ENCODE results near the gene AATK.
A peak's percentile ranks its signal among the peaks of the same experiment; 100 is the strongest.

AATK gene

GRCh38 chr17:81124377-81124776 is 41.6 kb downstream of the AATK start:
- no peak for DNase-seq

DNA sequence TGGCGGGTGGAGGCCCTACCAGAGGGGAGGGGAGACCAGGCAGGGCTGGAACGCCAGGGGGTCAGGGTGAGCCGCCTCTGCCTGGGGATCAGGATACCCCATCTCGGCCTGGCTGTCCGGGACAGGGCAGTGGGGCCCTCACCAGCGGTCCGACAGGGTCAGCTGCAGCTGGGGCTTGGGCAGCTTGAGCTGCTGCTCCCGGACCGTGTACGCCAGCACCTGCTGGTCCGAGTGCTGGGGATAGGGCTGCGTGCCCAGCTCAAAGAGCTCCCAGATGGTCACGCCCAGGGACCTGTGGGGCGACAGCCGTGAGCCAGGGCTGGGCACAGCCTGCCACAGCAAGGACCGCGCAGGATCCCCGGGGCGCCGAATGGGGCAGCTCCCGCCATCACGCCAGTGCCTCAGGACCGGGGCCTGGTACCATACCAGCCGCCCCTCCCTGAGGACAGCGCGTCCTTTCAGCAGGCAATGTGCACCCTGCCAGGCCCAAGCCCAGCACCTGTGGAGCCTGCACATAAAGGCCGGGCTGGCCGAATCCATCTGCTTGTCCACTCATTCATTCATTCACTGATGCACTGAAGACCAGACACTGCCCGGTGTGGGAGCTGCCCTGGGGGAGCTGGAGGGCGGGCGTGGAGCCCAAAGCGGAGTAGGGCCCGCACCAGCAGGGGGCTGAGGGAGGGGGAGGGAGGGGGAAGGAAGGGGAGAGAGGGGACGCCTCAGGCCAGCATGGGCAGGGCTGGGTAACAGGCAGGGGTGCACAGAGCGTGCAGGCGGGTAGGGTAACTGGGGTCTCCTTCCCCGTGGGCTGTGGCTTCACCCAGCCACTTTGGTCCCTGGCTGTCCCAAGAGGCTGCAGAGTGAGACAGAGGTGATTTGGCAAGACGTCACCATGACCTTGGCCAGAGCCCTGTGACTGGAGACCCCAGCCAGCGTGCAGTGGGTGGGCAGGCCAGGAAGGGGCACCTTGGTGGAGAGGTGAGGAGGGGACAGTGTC is 42.7 kb downstream of the AATK start:
- DNase-seq, result no peak

DNA sequence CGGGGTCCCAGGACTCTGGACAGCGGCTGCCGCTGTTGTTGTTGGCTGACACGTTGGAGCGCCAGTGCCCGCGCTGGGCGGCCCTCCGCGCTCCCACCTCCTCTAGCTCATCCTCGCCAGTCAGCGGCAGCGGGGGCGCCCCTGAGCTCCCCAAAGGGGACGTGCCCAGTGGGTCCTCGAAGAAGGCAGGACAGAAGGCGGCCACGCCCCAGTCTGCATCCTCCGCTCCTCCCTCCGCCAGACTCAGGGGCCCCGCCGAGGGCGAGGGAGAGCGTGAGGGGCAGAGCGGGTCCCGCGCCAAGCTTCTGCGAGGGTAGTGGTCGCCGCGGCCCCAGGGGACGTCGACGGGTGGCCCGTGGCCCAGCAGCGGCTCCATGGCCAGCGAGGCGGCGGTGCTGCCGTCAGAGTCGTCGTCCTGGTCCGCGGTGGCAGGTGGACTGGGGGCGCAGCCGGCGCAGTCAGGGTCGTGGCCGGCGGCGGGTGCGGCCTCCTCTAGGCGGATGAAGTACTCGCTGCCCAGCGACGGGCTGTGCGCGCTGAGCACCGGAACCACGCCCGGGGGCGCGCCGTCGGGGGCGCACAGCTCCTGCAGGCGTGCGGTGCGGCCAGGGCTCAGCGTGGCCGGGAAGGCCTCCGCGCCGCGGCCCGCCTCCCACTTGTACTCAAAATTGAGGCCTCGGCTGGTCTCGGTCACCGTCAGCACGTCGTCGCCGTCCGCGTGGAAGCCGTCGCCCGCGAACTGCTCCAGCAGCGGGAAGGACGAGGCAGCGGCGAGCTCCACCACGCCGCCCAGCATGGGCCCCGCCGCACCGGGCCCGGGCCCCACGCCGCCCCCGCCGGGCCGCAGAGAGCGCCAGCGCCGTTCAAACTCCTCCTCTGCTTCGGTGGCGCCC is 43.9 kb downstream of the AATK start:
- no peak for DNase-seq

GRCh38 chr17:81120695-81121621 is 45.1 kb downstream of the AATK start:
- DNase-seq, result no peak

DNA sequence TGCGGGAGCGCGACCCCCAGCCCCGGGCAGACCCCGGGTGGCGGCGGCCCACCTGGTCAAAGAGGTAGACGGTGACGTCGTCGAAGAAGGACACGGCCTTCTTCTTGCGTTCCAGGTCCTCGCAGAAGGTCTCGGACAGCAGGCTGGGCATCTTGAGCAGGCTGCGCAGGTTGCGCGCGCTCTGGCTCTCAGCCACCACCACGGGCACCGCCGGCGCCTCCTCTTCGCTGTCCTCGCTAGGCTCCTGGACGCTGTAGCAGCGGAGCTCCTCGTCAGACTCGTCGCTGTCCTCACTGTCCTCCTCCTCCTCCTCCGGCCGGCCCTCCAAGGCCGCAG is 45.9 kb downstream of the AATK start:
- no peak for DNase-seq

DNA sequence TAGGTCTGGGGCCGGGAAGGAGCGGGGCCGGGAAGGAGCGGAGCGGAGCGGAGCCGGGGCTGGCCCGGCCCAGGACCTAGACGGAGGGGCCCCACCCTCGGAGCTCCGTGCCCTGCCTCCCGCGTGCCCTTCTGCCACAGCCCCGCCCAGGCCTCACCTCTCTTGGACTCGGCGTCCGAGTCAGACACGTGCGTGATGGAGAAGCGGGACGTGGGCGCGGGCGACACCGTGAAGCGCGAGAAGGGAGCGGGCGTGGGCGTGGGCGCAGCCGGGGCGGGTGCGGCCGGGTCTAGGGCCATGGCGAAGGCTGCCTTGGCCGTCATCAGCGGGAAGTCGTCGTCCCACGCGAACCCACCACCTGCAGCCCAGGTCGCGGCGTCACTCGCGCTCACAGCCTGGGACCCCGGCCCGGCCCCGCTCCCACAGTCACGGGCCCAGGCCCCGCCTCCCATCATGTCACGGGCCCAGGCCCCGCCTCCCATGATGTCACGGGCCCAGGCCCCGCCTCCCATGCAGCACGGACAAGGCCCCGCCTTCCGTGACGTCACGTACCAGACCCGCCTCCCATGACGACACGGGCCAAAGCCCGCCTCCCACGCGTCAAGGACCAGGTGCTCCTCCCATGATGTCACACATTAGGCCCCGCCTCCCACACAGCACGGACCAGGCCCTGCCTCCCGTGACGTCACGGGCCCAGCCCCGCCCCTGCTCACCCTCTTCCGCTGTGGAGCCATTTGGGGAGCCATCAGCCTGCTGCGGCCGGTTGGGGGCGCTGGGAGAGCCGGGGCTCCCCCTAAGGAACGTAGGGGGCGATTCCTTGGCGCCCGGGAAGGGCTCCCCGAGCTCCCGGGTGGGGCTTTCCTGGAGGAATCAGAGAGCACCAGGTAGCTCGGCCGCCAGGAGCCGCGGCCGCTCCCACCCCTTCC is 46.5 kb downstream of the AATK start:
- DNase-seq, result peak; percentile 91

GRCh38 chr17:81118308-81119221 is 47.5 kb downstream of the AATK start:
- no peak for DNase-seq

DNA sequence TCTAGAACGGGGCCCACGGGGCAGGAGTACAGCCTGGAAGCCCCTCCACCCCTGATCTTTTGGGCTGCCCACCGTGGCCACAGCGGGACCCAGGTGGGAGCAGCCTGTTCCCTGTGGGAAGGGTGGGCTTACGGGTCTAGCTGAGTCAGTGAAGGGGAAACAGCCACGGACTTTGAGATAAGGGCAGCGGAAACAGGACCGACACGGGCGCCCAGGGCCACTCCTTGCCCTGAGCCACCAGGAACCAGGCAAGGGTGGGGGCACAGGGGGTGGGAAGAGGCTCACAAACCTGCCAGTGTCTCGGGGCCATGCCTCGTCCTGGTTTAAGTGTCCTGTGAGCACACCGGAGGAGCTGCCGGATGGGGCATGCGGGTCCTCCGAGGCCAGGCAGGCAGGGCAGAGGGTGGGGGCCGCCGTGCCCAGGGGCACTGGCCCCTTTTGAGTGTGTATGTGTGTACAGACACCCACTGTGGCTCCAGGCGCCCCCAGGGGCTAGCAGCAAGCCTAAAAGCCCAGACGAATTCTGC is 48.3 kb downstream of the AATK start:
- no peak for DNase-seq

- DNase-seq, result no peak
Observed at GRCh38 chr17:81116704-81117103, 49.3 kb downstream of the AATK start.

GRCh38 chr17:81115749-81116464 is 50.1 kb downstream of the AATK start:
- DNase-seq, result no peak

DNA sequence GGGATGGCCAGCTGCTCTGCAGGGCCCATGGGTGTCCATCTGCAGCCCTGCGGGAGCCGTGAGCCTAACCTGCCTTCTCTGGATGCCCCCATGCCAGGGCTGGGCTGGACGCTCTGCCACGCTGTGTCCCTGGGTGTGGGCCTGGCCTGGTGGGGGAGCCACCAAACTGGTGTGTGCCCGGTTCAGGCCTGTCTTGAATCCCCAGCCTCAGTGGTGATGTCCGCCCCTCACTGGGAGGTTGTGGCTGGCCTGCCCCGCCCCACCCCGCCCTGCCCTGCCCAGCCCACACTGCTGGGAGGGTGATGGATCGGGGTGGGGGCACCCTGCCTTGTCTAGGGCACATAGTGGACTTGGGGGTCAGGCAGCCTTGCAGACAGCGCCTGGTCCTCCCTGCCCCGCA is 50.8 kb downstream of the AATK start:
- DNase-seq, result no peak

DNA sequence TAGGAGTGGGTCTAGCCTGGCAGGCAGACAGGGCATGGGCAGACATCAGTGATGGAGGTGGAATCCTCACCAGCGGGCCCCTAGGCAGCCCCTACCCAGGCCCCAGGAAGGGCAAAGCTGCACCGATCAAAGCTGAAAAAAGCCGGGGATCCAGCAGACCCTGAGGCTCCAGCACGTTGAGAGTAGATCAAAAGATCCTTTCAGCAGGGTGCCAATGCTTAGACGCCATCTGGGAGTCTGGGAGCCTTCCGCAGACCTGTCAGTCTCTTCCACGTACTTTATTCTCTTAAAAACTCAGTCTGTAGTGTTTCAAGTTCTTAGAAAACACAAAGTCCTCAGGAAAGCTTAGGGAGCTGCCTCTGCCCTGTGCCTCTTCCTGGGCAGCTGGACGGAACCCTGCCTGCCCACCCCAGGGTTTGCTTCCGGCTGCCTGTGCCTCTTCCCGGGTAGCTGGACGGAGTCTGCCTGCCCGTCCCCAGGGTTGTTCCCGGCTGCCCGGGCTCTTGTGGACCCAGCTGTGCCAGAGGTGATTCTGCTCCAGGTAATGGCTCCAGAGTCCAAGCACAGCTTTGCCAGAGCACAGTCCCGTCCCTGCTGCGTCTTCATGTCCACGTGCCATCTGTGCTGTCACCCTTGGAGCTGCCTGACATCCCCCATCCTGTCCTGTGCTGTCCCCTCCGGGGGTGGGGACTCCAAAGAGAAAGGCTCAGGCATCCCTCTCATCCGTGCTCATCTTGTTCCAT is 51.5 kb downstream of the AATK start:
- no peak for DNase-seq

DNA sequence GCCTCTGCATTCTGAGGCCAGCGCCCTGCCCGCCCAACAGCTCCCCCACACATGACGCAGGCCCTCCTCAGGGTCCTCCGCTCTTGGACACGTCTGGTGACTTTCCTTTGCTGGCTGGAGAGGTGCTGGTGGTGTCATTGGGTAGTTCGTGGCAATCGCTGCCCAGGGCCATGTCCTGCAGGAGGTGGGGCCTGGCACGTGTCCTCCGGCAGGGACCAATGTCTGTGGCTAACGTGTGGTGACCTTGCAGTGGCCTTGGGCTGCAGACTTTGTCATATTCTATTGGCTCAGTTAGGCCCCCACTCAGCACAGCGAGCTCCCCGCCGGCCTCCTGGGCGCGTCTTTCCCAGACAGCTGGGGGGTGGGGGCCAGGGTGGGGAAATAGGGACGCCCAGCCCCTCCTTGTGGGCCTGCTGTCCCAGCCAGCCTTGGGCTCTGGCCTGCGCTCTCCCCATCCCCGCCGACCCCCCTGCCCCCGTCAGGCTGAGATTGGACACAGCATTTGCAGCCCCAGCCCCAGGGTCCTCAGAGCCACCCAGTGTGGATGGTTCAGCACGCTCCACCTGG is 52.8 kb downstream of the AATK start:
- DNase-seq, result no peak

GRCh38 chr17:81112450-81112849 is 53.6 kb downstream of the AATK start:
- no peak for DNase-seq

DNA sequence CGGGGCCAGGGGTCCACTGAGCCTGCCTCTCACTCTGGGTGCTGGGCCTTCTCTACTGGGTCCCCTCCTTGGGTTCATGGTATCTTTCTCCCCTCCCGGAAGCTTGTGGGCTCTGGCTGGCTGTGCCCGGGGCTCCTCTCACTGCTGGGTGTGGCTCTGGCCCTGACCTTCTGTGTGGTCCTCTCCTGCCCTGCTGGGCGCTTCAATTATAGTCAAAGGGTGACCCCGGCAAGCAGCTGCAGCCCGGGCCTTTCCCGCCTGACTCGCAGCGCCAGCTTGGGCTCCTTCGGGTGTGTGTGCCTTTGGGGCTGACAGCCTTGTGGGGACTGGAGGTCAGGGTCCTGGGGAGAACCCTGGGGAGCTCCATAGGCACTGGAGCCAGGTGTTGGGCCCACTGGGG is 55.0 kb downstream of the AATK start:
- DNase-seq, result no peak

DNA sequence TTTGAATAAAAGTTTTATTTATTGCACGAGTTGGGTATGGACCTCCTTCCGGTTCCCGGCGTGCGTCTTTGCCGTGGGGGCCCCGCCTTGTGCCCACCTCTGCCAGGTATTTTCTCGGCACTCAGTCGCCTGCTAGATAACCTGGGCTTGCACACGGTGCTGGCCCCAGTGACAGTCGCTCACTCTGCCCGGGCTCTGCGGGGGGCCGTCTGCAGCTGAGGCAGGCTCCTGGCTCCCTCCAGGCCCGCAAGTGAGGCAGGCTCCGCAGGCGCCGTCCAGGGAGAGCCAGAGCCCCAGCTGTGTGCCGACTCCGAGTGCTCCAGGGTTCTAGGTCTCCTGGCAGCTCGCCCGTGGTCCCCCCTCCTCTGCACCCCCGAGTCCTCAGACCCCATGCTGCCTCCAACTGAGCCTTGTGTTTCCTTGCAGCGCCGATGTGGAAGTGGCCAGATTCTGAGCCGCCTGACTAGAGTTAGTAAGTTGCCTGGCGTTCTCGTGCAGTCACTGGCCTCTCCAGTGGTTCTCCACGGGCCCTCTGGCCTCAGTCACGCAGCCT is 55.5 kb downstream of the AATK start:
- DNase-seq, result no peak

DNA sequence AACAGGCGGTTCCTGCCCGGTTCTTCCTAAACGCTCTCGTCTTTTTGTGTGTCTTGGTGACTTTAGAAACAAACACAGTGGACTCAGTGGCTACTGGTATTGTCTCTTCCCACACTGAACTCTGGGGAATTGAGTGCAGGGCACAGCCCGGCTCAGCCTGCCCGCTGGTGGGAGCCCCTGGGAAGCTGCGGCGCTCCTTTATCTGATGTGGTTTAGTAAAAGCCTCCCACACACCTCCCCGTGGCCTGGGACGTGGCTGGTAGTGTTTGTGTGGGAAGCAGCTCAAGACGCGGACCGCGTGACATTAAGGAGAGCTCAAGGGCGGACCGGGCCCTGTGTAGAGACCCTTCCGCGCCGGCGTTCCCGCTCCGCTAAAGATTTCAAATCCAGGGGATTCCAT is 56.1 kb downstream of the AATK start:
- no peak for DNase-seq

GRCh38 chr17:81108220-81108619 is 57.8 kb downstream of the AATK start:
- no peak for DNase-seq
